A673 (cell line): ENCODE data around the gene SSX3.
"Not testable (repeated sequence)": the region's sequence is repeated elsewhere in the genome, so short reads cannot be mapped to it uniquely, and the experiment has no call there.

Experiments
- EZH2 ChIP-seq: fragments of 200-600 bp; sonication (generic); IDR thresholded peaks from 2 replicates; pipeline ENCODE4 v1.6.1; 2017; ENCODE audit warnings: borderline replicate concordance, low read depth, mild to moderate bottlenecking, mixed read lengths, antibody characterized with exemption, low read length; ENCODE audit not compliant: poor library complexity, severe bottlenecking
- TF ChIP-seq, protein P1 (sequence below): fragments of 300-800, 200-600 bp; sonication (generic); conservative IDR thresholded peaks from 2 replicates; pipeline ENCODE4 v1.5.1; 2017; ENCODE audit warnings: low read depth, mild to moderate bottlenecking, antibody characterized with exemption, low read length, moderate library complexity, mixed read lengths

DNA sequence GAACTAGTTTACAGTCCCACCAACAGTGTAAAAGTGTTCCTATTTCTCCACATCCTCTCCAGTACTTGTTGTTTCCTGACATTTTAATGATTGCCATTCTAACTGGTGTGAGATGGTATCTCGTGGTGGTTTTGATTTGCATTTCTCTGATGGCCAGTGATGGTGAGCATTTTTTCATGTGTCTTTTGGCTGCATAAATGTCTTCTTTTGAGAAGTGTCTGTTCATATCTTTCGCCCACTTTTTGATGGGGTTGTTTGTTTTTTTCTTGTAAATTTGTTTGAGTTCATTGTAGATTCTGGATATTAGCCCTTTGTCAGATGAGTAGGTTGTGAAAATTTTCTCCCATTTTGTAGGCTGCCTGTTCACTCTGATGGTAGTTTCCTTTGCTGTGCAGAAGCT lies 40.4 kb upstream of the SSX3 start:
- not testable (repeated sequence) for TF ChIP-seq EZH2
- TF ChIP-seq, protein P1, sequence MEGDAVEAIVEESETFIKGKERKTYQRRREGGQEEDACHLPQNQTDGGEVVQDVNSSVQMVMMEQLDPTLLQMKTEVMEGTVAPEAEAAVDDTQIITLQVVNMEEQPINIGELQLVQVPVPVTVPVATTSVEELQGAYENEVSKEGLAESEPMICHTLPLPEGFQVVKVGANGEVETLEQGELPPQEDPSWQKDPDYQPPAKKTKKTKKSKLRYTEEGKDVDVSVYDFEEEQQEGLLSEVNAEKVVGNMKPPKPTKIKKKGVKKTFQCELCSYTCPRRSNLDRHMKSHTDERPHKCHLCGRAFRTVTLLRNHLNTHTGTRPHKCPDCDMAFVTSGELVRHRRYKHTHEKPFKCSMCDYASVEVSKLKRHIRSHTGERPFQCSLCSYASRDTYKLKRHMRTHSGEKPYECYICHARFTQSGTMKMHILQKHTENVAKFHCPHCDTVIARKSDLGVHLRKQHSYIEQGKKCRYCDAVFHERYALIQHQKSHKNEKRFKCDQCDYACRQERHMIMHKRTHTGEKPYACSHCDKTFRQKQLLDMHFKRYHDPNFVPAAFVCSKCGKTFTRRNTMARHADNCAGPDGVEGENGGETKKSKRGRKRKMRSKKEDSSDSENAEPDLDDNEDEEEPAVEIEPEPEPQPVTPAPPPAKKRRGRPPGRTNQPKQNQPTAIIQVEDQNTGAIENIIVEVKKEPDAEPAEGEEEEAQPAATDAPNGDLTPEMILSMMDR, result not testable (repeated sequence)
